HS-5 (cell line): ENCODE measurements around the gene HOXB3.

Source experiments
- DNase-seq: peaks from one replicate; pipeline ENCODE4 v3.0.0-alpha.2; 2012; ENCODE audit warnings: low read depth

The HOXB3 gene

DNA sequence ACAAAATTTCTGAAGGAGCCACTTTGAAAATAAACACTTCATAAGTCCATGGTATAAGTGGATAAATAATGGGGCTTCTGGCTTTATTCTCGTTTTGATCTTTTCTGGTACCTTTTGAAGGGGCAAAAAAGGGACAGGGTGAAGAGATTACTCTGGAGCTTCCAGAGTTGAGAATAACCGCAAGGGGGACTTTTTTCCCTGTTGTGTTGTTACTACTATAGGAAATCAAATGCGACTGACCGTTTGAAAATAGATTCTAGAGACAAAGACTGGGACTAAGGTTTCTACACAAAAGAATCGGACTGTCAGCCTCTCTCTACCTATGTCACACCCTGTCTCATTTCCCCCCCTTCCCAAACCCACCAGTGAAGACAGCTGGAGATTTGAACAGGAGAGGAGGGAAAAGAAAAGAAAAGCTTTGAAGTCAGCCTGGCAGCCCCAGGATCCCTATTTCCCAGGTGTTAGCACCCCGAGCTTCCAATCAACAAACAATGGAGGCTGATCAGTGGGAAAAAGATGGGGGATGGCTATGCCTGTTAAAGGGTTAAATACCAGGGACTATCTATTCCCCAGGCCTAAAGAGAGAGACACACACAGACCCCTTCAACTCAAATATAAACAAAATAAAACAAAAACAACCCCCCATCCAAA, 20.2 kb downstream of the HOXB3 start:
- DNase-seq = no peak

DNA sequence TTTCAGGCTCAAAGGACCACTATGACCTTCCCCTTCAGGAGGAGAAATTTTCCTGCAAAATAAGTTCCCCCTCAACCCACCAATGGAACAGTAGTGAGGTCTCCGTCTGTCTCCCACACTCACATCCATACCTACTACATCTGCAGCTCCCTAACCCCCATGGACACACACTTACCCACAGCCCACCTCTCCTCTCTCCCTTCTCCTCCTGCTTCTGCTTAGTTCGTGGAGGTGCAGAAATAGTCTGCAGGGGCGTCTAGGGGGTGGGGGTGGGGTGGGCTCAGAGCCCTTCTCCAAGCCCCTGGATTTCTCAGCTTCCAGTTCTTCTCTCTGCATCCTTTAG, 20.8 kb downstream of the HOXB3 start:
- no peak for DNase-seq

DNA sequence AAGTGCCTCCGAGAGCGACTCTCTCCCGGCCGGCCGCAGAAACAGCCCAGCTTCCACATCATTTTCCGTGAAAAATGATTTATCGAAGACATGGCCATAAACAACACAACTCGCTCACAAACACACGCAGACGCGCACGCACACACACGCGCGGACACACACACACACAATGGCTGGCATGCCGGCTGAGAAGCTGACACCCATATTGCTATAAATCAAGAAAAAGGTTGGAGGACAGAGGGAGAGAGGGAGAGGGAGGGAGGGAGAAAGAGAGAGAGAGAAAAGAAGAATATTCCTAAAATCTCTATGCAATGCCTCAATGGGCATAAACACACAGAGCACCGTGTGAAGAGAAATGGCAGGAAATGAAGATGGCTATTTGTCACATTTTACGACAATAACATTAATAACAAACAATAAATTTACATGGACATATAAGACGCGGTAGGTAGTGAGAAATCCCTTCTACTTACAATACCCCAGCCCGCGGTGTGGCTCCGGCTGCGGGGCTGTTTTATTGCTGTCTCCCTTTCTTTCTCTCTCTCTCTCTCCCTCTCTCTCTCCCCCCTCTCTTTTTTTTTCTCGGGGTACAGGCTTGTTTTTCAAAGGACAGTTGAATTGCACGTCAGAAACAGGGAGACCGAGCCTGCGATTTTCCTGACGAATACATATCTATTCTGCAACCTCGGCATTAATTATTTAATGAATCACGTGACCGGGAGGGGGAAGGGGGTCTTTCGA, 21.4 kb downstream of the HOXB3 start:
- no peak for DNase-seq

DNA sequence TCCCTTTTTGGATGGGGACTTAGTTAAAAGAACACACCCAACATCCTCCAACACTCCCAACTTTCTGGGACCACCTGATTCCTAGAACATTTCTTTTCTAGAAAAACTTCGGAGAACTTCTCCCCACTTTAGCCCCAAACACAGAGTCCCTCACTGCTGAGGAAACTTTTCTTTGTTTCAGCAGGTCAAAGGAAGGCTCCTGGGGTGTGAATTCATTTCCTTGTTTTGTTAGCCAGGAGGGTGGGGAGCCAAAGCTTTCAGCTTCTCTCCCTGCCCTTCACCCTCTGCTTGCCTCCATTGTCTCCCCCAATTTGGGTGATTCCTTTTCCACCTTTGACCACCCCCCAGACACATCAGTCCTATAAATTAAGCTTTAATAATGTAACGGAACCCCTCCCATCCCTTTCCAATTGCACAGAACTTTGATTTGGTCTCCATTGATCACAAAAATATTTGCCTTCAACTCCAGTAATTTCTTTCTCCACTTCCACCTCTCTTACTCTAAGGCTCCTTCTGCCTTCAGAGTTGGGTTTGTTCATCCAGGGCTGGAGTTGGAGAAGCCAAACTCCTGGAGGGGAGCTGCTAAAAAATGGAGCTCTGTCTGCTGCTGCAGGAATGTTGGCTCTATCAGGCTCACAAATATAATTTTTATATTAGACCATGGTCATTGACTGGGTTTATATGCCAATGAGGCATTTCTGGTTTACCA, 22.2 kb downstream of the HOXB3 start:
- no peak for DNase-seq

DNA sequence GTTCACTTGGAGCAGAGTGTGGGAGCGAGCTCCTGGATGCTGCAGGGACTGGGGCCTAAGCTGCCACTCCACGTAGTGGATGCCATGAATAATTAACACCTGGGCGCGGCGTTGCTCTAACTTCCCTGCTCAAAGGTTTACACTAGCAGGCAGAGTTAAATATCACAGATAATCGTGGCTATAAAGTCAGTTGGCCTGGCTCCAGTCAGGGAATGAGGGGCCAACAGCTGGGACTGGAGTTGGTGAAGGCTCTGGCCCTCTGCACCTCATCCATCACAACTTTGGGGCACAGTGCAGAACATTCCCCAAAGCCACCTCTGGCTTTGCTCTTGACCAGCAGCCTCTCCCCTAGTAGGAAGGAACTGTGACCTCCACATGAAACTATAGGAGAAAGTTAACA, 22.8 kb downstream of the HOXB3 start:
- DNase-seq = no peak

DNA sequence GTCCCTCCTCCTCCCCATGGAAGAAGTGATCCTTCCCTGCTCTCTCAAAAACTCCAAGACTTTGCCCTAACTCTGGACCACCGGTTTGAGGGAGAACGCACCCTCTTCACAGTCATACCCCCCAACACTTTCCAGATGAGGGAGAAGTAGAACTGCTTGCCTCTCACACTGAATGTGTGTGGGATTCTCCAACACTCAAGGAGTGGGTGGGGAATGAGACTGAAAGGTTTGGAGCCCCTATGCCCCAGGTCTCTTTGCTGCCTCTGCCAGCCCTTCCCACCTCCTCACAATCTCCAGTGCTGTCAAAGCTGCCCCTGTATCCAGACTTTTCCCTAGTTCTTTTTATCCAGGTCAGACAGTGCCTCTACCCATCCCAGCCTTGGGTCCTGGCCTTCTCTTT, 23.3 kb downstream of the HOXB3 start:
- no peak for DNase-seq

DNA sequence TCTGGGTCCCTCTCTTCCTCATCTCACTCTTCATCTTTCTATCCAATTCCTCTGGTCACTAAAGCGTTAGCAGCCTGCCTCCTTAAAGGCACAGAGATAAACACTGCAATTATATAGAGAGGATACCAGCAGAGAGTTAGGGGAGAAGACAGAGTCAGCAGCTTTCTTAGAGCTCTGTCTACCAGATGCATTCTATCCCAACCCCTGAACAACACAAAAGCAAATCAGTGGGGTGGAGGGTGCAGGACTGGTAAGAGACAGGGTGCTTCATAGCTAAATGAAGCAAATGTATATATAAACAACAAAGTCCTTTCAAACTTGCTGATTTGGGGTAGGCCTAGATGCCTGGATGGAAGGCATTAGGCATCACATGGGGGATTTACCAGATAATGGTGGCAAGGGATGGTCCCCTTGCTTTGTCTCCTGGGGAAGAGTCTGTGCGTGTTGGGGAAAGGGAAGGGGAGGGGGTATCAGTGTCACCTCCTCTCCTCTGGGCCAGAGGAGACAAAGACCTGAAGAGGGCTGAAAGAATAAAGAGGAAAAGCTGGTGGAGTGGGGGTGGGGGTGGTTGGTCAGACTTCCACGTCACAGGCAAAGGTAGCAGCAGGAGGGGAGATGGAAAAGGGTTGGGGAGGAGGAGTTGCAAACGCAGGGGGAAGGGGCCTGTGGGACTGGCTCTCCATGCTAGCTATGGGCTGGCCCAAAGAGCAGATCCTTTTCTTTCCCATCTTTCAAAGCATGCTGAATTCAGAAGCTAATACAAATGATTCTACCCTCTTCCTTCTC, 23.9 kb downstream of the HOXB3 start:
- no peak for DNase-seq

DNA sequence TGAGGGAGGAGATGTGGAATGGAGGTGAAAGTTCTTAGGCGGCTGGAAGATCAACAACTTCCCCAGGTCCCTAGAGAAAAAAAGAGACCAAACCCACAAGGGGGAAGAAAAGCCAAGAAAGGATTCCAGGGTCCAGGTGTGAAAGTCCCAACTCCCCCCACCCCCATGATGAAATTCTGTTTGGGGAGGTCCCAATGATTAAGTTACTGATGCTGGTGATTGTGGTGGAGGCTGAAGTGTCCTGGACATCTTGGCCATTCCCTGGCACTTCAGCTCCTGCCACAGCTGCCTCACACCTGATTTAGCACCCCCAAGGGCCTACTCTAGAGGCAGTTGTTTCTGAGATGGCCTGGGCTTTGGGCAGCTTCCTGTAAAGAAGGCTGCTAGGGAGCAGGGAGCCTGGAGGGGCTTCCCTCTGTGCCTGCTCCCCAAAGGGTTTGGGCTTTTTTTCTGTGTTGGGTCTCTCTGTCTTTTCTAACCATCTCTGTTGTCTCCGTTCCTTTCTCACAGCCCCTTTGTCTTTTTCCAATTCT, 25.0 kb downstream of the HOXB3 start:
- DNase-seq = no peak

DNA sequence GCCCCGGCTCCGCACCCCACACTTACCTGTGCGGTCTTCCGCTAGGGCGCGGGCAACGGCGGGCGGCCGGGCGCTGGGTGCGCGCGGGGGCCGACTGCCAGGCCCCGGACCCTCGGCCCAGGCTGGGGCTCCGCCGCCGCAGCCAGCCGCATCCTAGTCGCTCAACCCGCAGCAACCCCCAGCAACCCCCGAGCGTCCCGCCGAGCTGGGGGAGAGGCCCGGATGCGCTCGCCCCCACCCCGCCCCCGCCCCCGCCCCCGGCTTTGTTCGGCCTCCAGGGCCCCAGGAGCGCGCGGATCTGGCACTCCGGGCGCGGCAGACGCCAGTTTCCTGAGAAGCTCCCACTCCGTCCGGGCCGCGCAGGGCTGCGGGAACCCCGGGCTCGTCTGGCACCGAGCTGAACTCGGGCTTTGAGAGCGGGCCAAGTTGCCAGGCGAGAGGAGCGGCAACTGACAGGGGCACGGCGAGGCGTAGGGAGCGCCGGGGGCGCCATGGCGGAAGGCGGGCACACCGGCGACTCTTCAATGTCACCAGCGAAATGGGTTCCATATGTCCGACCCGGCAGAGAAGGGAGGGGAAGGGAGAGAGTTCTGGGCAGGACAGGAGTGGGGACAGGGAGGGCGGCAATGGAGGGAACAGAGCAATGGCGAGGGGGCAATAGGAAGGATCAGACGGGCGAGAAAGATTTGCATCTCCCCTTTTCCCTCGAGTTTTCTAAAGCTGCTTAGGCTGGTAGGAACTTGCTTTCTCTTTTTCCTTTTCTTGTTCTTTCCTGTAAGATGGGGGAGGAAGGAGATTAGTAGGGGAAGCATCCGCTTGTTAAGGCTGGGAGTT, 25.6 kb downstream of the HOXB3 start:
- DNase-seq = no peak

DNA sequence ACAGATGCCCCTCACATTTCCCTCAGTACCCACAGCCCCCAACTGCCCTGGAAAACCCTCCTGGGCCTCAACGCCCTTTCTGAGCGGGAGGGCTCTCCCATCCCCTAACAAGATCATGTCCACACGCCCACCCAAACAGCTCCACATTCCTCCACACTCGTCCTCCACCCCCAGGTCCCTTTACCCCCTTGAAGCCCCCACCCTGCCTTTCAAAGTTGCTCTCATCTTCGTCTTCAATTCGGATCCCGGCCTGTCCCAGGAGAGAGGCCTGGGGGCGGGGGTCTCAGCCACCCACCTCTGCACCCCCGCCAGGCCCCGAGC, 26.2 kb downstream of the HOXB3 start:
- DNase-seq = no peak

DNA sequence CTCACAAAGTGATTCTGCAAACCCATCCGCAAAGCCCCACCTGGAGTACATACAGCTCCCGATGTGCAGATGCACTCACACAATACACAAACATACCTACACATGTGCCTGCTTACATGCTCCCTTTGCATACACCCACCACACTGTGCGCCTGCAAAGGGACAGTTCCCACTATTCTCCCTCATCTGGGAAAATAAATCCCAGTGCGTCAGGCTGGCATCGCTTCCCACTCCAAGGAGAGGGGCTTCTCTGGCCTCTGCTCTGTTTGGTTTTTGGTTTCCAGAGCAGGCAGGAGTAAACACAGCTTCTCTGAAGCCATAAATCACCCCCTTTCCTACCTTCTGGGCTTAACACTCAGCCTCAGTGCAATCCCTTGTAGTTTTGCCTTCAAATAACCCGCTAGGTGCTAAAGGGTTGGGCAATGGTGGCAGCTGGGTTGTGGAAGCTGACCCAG, 26.6 kb downstream of the HOXB3 start:
- no peak for DNase-seq

DNA sequence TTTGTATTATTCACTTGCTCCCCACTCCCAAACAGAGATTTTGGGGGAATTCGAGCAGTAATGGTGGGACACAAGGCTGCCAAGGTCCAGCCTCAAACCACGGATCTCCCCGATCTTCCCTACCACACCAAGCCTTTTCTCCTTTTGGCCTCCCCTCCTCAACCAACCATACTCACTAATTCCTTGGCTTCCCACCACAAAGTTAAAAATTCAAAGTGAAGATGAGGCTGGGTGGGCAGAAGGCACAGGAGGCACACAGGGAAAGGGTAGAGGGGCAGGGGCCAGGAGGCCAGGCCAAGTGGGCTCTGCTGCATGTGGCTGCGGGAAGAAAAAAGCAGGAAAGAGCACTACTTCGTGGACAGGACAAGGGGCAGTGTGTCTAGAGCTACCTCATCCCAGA, 27.1 kb downstream of the HOXB3 start:
- no peak for DNase-seq

DNA sequence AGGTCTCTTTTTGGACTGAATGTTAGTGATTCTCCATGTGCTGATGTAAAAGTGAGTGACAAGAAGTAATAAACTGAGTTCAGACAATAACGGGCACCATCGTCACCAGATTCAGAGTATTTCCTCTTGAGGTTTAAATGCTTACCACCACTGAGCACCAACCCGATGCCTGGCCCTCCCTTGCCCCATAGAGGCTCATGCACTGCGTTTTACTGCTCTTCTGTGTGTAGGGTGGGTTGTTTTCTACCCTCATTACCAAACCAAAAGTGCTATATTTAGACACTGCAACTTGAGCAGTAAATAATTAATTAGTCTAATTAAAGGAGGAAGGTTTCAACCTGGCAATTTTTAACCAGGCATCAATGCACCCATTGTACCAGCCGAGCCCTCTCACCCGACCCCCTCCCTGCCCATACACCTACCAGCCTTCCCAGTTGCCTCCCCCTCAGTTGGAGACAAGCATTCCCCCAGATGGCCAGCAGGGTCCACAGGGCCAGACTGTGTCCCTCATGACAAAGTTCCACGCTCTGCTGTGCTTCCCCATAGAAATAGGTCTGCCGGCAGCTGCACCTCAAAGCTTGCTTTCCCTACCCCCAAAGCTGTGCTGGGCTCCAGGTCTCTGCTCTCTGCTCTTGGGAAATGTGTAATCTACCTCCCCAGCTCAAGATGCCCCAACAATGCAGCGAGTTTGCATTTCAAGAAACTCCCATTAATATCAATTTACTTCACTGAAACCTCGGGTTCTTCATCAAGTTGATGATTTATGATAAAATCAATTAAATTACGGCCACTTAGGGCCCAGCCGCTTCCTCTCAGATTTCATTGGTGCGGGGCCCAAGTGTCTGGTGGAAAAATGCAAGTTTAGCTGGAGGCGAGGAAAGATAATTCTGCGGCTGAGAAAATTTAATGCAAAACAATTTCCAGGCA, 27.9 kb downstream of the HOXB3 start:
- DNase-seq = no peak

DNA sequence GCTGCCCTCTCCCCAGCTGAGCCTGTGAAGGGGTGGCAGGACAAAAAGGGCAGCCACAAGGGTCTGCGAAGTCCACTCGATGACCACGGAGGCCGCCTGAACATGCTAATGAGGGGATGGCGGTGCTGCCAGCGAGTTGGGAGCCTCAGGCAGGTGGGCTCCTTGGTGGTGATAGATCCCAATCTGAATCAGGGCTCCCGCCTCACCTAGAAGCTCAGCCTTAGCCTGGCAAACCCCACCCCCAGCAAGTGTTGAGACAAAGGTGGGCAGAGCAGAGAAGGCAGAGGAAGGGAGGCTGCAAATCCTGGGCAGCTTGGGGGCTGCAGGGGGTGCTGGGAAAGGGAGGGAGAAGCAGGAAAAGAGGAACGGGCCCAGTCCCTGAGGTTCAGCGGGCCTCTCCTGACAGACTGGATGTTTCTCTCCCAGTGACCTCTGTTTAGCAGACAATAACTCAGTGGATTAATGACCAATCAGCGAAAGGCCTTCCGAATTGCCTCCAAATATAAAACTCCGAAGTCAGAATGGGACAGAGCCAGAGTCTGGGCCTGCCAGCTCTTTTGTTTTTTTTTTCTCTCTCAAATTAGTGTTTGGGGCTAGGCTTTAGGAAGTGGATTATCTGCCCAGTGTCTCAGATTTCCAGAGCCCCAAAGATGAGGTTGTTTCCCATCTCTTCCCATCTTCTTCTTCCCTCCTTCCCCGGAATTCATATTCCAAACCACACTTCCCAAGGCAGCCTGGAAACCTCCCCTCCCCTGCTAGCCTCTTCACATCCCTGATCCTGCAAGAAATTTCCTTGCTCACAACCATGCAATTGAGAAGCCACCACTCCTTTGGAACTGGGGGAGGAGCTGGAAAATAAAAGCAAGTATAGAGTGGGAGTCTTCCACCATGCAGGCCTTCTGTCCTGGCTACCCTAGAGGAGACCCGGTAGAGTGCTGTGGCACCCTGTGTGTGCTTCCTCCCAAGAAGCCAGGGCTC, 29.9 kb downstream of the HOXB3 start:
- no peak for DNase-seq

DNA sequence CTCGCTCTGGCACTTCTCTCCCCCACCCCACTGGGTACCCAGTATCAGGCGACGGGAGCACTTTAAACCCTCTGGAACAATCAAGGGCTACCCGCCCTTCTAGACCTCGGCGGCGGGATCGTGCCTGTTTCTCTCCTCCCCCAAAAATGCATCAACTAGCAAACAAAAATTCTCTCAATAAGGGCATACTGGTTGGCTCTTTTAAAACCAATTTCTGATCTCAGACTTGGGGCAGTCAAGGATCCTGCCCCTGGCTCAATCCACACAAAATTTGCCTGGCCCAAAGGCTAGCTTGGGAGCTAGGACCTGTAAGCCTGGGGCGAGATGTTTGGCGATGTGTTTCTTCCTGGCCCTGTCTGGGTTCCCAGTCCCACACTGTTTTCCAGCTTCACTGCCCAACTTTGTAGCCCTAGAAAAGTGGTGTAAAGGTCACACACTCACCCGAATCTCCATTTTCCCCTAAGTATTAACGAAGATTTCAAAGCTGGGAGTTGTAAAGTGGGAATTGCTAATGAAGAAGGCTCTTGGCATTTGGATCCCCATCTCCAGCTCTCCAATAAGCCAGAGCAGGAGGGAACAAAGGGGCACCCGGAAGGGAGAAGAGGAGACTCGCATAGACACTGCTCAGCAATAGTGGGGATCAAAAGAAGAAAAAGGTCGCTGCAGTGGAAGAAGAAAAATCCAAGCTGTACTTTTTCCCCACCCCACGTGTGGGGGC, 30.8 kb downstream of the HOXB3 start:
- DNase-seq = no peak

DNA sequence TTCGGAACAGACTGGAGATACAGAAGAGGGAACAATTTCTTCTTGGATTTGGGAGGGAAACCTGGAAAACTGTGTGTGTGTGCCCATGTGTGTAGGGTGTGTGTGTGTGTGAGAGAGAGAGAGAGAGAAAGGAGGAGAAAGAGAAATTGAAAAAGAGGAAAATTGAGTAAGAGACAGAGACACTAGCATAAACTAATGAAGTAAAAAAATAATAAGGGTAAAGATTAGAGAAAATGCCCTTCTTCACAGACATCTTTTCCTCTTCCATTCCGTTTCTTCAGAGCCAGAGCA, 31.3 kb downstream of the HOXB3 start:
- DNase-seq = no peak

DNA sequence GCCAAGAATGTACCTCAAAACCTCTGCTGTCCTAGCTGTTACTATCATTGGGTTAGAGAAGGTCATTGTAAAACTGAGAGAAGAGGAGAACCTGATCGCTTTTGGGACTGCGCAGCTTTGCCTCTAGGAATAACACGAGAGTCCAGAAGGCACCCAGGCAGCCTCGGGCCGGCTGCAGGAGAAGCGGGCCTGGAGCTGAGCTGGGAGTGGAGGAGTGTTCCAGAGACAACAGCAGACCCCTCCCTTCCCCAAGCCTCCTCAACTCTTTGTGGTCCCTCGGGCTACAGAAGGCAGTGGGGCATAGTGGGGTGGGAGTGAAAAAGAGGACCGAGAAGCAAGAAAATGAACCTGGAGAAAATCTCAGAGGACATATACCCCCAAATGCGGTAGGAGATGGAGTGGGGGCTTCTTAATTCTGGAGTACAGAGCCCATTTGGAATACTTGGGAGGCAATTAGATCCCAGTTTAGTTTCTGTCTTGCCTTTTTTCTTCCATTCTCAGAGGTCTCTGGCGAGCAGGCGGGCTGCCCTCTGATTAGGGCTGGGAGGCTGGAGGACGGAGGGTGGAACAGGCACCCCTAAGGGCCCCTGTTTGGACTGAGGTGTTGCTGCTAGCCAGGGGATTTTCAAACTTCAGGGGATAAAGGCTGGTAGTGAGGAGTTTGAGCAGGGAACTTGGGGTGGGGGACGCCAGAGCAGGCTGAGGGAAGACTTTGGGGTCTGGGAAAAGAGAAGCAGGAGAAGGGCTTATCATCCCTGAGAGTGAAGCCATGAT, 31.8 kb downstream of the HOXB3 start:
- no peak for DNase-seq
